Eye (tissue), 1 donor: ENCODE results near the gene RASSF5.

ENCODE experiments used
- DNase-seq: peaks from one replicate; pipeline ENCODE4 v3.0.0-alpha.2; 2015

RASSF5 gene

GRCh38 chr1:206551986-206552326, 44.6 kb downstream of the RASSF5 start:
- no peak for DNase-seq

GRCh38 chr1:206554211-206554610, 46.9 kb downstream of the RASSF5 start:
- no peak for DNase-seq

- DNase-seq, result peak; percentile 20
These were observed 47.6 kb downstream of the RASSF5 start for GRCh38 chr1:206554701-206555472.

GRCh38 chr1:206555473-206555935, 48.2 kb downstream of the RASSF5 start:
- DNase-seq, result peak; percentile 40

- peak; percentile 46 for DNase-seq
These were observed 48.9 kb downstream of the RASSF5 start for GRCh38 chr1:206556047-206556749.

GRCh38 chr1:206556750-206557635, 49.7 kb downstream of the RASSF5 start:
- peak; percentile 80 for DNase-seq

GRCh38 chr1:206557636-206558473, 50.5 kb downstream of the RASSF5 start:
- DNase-seq, result no peak

- DNase-seq, result no peak
These were observed 51.7 kb downstream of the RASSF5 start for GRCh38 chr1:206558794-206559671.

- DNase-seq, result no peak
These were observed 52.3 kb downstream of the RASSF5 start for GRCh38 chr1:206559672-206559995.

GRCh38 chr1:206560007-206560716, 52.8 kb downstream of the RASSF5 start:
- DNase-seq, result peak; percentile 71

GRCh38 chr1:206563367-206564207, 56.3 kb downstream of the RASSF5 start:
- DNase-seq, result no peak

- no peak for DNase-seq
These were observed 58.7 kb downstream of the RASSF5 start for GRCh38 chr1:206565995-206566394.

- DNase-seq, result peak; percentile 30
These were observed 59.7 kb downstream of the RASSF5 start for GRCh38 chr1:206566999-206567398.

GRCh38 chr1:206568256-206568655, 60.9 kb downstream of the RASSF5 start:
- DNase-seq, result no peak

GRCh38 chr1:206568779-206569352, 61.5 kb downstream of the RASSF5 start:
- DNase-seq, result no peak

- DNase-seq, result no peak
These were observed 62.2 kb downstream of the RASSF5 start for GRCh38 chr1:206569556-206569955.

- no peak for DNase-seq
These were observed 63.2 kb downstream of the RASSF5 start for GRCh38 chr1:206570529-206570928.

GRCh38 chr1:206572835-206573234, 65.5 kb downstream of the RASSF5 start:
- DNase-seq, result no peak

- no peak for DNase-seq
These were observed 66.0 kb downstream of the RASSF5 start for GRCh38 chr1:206573319-206573718.
